CD4-positive, alpha-beta T cell treated with Interferon alpha-2 for 1 hour (primary cell): ENCODE results near the gene GATA2.

Source experiments
- DNase-seq, 2 donors: peaks; one replicate each; pipeline ENCODE4 v3.0.0-alpha.2; 2020 to 2022

The GATA2 gene

GRCh38 chr3:128472449-128473179, 20.4 kb downstream of the GATA2 start:
- DNase-seq: no peak

- no peak for DNase-seq
Measured at GRCh38 chr3:128471720-128472119, 21.3 kb downstream of the GATA2 start.

- no peak for DNase-seq
Measured at GRCh38 chr3:128471110-128471509, 21.9 kb downstream of the GATA2 start.

GRCh38 chr3:128470134-128470899, 22.7 kb downstream of the GATA2 start:
- no peak for DNase-seq

- no peak for DNase-seq
Measured at GRCh38 chr3:128469556-128469955, 23.4 kb downstream of the GATA2 start.

- DNase-seq: no peak
Measured at GRCh38 chr3:128468791-128469527, 24.0 kb downstream of the GATA2 start.

GRCh38 chr3:128468285-128468790, 24.7 kb downstream of the GATA2 start:
- no peak for DNase-seq

- peak; percentile 15 to 22 for DNase-seq
Measured at GRCh38 chr3:128466840-128467541, 26.0 kb downstream of the GATA2 start, which contains the start of gene DNAJB8. TSS of gene DNAJB8 (minus strand) at chr3:128466890. CDS start at chr3:128463245, 3,645 bp downstream.

- DNase-seq: no peak
Measured at GRCh38 chr3:128464702-128465101, 28.3 kb downstream of the GATA2 start.

GRCh38 chr3:128464188-128464587, 28.8 kb downstream of the GATA2 start:
- DNase-seq: no peak

GRCh38 chr3:128463771-128464170, 29.2 kb downstream of the GATA2 start:
- no peak for DNase-seq

GRCh38 chr3:128463354-128463753, 29.6 kb downstream of the GATA2 start:
- no peak for DNase-seq

GRCh38 chr3:128462931-128463330, 30.1 kb downstream of the GATA2 start:
- DNase-seq: no peak

- no peak for DNase-seq
Measured at GRCh38 chr3:128462341-128462910, 30.6 kb downstream of the GATA2 start.

- DNase-seq: no peak
Measured at GRCh38 chr3:128461731-128462130, 31.3 kb downstream of the GATA2 start.

- DNase-seq: no peak
Measured at GRCh38 chr3:128459461-128459820, 33.6 kb downstream of the GATA2 start.

GRCh38 chr3:128458746-128459460, 34.1 kb downstream of the GATA2 start:
- DNase-seq: no peak

- DNase-seq: no peak
Measured at GRCh38 chr3:128457937-128458336, 35.1 kb downstream of the GATA2 start.

GRCh38 chr3:128456776-128457715, 36.0 kb downstream of the GATA2 start:
- no peak for DNase-seq
